Measurements from ENCODE around the gene GTF3C2.
"Not testable (repeated sequence)": the region's sequence is repeated elsewhere in the genome, so short reads cannot be mapped to it uniquely, and the experiment has no call there.

GTF3C2 gene

DNA sequence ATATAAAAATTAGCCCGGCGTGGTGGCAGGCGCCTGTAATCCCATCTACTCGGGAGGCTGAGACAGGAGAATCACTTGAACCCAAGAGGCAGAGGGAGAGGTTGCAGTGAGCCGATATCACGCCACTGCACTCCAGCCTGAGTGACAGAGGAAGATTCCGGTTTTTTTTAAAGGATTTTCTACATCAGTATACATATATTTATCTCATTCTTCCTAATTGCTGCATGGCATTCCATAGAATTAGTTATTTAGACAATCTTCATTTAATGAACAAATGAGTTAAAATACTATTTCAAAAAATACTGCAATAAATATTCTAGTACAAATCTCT is 2.0 kb downstream of the GTF3C2 start:
- DNase-seq (ENCODE audit: extremely low read depth, low read depth), result no peak
- no peak for TF ChIP-seq CTCF (IDR thresholded peaks at IDR 0.05; ENCODE audit: low read depth, low read length, missing control alignments)
- H3K4me3 ChIP-seq (replicated peaks; ENCODE audit: low read depth, low read length), result peak overlapping the region; percentile 8

GRCh38 chr2:27353762-27354596 is 2.6 kb downstream of the GTF3C2 start:
- peak overlapping the region; percentile 8; the same call in 1 of the 2 replicates for H3K4me3 ChIP-seq (replicated peaks; ENCODE audit: low read depth, low read length)
- no peak for DNase-seq (ENCODE audit: extremely low read depth, low read depth)
- TF ChIP-seq CTCF (IDR thresholded peaks at IDR 0.05; ENCODE audit: low read depth, low read length, missing control alignments), result no peak

DNA sequence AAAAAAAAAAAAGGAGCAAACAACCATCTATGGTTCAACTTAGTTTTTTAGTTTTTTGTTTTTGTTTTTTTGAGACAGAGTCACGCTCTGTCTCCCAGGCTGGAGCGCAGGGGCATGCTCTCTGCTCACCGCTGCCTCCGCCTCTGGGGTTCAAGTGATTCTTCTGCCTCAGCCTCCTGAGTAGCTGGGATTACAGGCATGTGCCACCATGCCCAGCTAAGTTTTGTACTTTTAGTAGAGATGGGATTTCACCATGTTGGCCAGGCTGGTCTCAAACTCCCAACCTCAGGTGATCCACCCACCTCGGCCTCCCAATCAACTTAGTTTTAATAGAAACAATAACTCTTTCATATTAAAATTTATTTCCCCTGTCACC is 3.2 kb downstream of the GTF3C2 start:
- not testable (repeated sequence) for H3K4me3 ChIP-seq (replicated peaks; ENCODE audit: low read depth, low read length); DNase-seq (ENCODE audit: extremely low read depth, low read depth)

DNA sequence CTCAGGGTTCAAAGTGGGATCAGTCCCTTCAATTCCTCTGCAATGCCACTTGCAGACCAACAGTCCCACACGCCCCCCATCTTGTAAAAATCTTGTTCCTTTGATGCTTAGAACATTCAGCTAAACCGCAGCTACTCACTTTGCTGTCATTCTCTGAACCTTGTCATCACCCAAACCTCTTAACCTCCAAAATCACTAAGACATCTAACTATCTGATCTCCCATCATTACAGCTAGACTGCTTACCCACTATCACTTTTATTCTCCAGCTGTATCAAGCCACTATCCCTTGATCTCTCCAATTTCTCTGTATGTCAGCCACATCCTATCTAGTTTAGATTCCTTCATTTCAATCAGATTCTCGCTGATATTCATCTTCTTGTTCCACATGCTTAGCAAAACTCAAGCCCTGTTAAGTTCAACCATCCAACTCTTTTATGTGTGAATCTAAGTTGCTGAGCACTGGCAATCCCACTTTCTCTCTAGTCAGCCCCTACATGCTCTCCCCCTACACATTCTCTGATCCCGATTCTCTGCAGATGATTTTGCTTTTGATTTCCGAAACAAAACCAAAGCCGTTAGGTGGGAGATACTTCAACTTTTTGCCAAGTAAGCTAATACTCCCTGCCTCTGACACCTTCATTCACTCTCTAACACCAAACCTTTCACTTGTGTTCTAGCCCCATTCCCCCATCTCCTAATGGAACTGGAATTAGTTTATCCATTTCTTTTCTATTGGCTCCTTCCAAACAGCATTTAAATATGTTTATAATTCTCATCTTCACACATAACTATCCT is 4.6 kb downstream of the GTF3C2 start:
- H3K4me3 ChIP-seq (replicated peaks; ENCODE audit: low read depth, low read length), result no peak overlapping the region
- TF ChIP-seq CTCF (IDR thresholded peaks at IDR 0.05; ENCODE audit: low read depth, low read length, missing control alignments), result no peak
- DNase-seq (ENCODE audit: extremely low read depth, low read depth), result no peak

DNA sequence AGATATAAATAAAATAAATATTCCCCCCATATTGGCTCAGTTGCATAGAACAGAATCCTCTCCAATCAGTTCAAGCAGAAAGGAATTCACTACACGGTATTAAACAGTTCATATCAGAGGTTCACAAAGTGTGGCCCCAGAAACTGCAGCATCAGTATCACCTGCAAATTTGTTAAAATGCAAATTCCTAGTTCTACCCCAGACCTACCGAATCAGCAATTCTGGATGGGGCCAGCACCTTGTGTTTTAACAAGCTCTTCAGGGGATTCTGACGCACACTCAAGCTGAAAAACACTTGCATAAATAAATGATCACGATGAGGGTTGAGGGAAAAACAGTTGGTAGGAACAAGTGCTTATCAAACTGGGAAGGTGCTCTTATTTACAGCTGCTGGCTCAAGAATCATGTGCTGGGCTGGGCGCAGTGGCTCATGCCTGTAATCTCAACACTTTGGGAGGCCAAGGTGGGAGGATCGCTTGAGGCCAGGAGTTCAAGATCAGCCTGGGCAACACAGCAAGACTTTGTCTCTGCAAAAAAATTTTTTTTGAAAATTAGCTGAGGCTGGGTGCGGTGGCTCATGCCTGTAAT is 6.4 kb downstream of the GTF3C2 start:
- DNase-seq (ENCODE audit: extremely low read depth, low read depth), result no peak
- H3K4me3 ChIP-seq (replicated peaks; ENCODE audit: low read depth, low read length), result no peak overlapping the region
- TF ChIP-seq CTCF (IDR thresholded peaks at IDR 0.05; ENCODE audit: low read depth, low read length, missing control alignments), result no peak

DNA sequence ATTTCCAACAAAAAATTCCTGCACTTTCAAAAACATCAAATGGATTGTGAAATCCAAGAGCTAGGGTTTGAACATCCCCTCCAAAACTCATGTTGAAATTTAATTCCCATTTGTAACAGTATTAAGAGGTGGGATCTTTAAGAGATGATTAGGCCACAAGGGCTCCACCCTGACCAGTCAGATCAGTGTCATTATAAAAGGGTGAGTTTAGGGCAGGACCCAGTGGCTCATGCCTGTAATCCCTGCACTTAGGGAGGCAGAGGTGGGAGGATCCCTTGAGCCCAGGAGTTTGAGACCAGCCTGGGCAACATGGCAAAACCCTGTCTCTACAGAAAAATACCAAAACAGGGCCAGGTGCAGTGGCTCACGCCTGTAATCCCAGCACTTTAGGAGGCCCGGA is 8.9 kb downstream of the GTF3C2 start:
- no peak for TF ChIP-seq CTCF (IDR thresholded peaks at IDR 0.05; ENCODE audit: low read depth, low read length, missing control alignments)
- DNase-seq (ENCODE audit: extremely low read depth, low read depth), result no peak

GRCh38 chr2:27336173-27336572 is 20.4 kb downstream of the GTF3C2 start:
- no peak overlapping the region for H3K4me3 ChIP-seq (replicated peaks; ENCODE audit: low read depth, low read length)
- DNase-seq (ENCODE audit: extremely low read depth, low read depth), result no peak
- no peak for TF ChIP-seq CTCF (IDR thresholded peaks at IDR 0.05; ENCODE audit: low read depth, low read length, missing control alignments)

More for the DNA sequence above, 8.9 kb downstream of the GTF3C2 start:
- no peak overlapping the region for H3K4me3 ChIP-seq (replicated peaks; ENCODE audit: low read depth, low read length)
